Mesendoderm (in vitro differentiated cells): ENCODE results near the gene STK32A.

Source experiments
- DNase-seq: peaks from one replicate; pipeline ENCODE4 v3.0.0; 2013
- H2AK5ac ChIP-seq: 2 replicates; pipeline ENCODE4 v1.6.1; 2013; ENCODE audit warnings: low read length, inconsistent platforms
- H2BK120ac ChIP-seq: 2 replicates; pipeline ENCODE4 v1.6.1; 2013; ENCODE audit warnings: low read depth, mild to moderate bottlenecking, low read length, moderate library complexity, mixed read lengths
- H2BK15ac ChIP-seq: replicated peaks from 2 replicates; pipeline ENCODE4 v1.6.1; 2013; ENCODE audit warnings: low read depth, mild to moderate bottlenecking, moderate library complexity
- H2BK5ac ChIP-seq: 2 replicates; pipeline ENCODE4 v1.6.1; 2013; ENCODE audit warnings: low read length, inconsistent platforms
- H3K18ac ChIP-seq: 2 replicates; pipeline ENCODE4 v1.6.1; 2013; ENCODE audit warnings: mild to moderate bottlenecking, low read length, mixed read lengths
- H3K23ac ChIP-seq: one replicate; pipeline ENCODE4 v1.6.1; 2013; ENCODE audit warnings: low read length
- H3K27ac ChIP-seq: 2 replicates; pipeline ENCODE4 v1.5.1; 2013; ENCODE audit warnings: low read depth, mild to moderate bottlenecking, inconsistent platforms, low read length, moderate library complexity
- H3K27me3 ChIP-seq: 2 replicates; pipeline ENCODE4 v1.6.1; 2013; ENCODE audit warnings: low read length, control low read depth, mild to moderate bottlenecking, inconsistent platforms; ENCODE audit not compliant: insufficient read depth, poor library complexity
- H3K36me3 ChIP-seq: 2 replicates; pipeline ENCODE4 v1.6.1; 2013; ENCODE audit warnings: low read length, inconsistent platforms; ENCODE audit not compliant: control insufficient read depth, insufficient read depth
- H3K4ac ChIP-seq: one replicate; pipeline ENCODE4 v1.6.1; 2013; ENCODE audit warnings: low read depth, mild to moderate bottlenecking, low read length, moderate library complexity
- H3K4me1 ChIP-seq: 2 replicates; pipeline ENCODE4 v1.6.1; 2013; ENCODE audit warnings: low read depth, low read length, inconsistent platforms; ENCODE audit not compliant: control insufficient read depth
- H3K4me2 ChIP-seq: 2 replicates; pipeline ENCODE4 v1.6.1; 2013; ENCODE audit warnings: low read length
- H3K4me3 ChIP-seq: 2 replicates; pipeline ENCODE4 v1.5.1; 2013; ENCODE audit warnings: mild to moderate bottlenecking, low read length
- H3K56ac ChIP-seq: one replicate; pipeline ENCODE4 v1.6.1; 2013; ENCODE audit warnings: low read length
- H3K79me1 ChIP-seq: 2 replicates; pipeline ENCODE4 v1.6.1; 2013; ENCODE audit warnings: low read length, inconsistent platforms
- H3K79me2 ChIP-seq: 2 replicates; pipeline ENCODE4 v1.6.1; 2013; ENCODE audit warnings: mild to moderate bottlenecking, low read length; ENCODE audit not compliant: control insufficient read depth, insufficient read depth
- H3K9ac ChIP-seq: 2 replicates; pipeline ENCODE4 v1.6.1; 2013; ENCODE audit warnings: low read length, inconsistent platforms
- H4K5ac ChIP-seq: one replicate; pipeline ENCODE4 v1.6.1; 2013; ENCODE audit warnings: low read length
- H4K8ac ChIP-seq: one replicate; pipeline ENCODE4 v1.6.1; 2013; ENCODE audit warnings: low read depth, mild to moderate bottlenecking, control low read depth, low read length, moderate library complexity
- WGBS: extraction: QIAGEN DNeasy Blood & Tissue Kit; methylation state at CpG from one replicate; pipeline ENCODE4 v1.1.7; 2013; ENCODE audit warnings: low lambda C conversion rate, missing lambda C conversion rate; ENCODE audit not compliant: insufficient coverage; ENCODE audit errors: extremely low coverage; 5-methylcytosine and 5-hydroxymethylcytosine counted together

Gene STK32A

DNA sequence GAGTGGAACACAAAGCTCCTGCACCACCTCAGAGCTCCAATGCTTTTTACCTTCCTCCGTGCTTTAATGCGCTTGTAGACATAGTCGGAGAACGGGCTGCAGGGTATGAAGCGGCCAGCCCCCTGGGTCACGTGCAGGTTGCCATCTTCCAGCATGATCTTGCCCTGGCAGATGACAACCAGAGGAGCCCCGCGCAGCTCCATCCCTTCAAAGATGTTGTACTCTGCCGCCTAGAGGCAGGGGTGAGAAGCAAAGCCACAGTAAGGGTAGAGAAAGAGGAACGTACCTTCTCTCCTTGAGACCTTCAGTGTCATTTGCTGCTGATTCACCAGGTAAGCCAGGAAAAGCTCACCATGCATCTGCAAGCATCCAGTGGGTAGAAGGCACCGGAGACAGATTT lies 162.8 kb downstream of the STK32A start:
- Histone ChIP-seq H2BK5ac (no peak overlapping the region), H3K18ac (no peak overlapping the region), H3K4ac (no peak overlapping the region), H3K27me3 (no peaks in the 10 kb centered on the region), H3K56ac (no peak overlapping the region), H2BK120ac (no peak overlapping the region), H3K4me1 (peaks cover 9% of the 10 kb centered on the region), H2AK5ac (no peak overlapping the region), H2BK15ac (no peak overlapping the region), H3K4me3 (no peak overlapping the region), H4K8ac (no peak overlapping the region), H3K4me2 (no peak overlapping the region), H3K36me3 (peaks cover 7% of the 10 kb centered on the region), H3K27ac (no peak overlapping the region), H3K9ac (no peak overlapping the region), H3K23ac (no peak overlapping the region), H4K5ac (no peak overlapping the region), H3K79me2 (no peaks in the 10 kb centered on the region), H3K79me1 (no peaks in the 10 kb centered on the region)
- no CpG with 5 or more reads among the region's 11 CpGs for WGBS
- DNase-seq = peak; percentile 74

DNA sequence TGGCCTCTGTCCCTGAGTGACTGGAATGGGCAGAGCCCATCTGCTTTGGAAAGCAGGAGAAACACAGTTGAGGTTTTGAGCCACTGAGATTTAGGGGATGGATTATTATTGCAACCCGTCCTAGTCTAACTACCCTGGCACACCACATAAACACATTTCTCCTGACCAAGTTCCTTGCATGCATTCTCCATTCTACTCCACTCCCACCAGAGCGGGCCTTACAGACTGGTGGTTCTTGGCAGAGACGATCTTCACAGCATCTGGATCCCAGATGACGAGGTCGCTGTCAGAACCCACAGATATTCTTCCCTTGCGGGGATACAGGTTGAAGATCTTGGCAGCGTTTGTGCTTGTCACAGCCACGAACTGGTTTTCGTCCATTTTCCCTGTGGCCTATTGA lies 164.0 kb downstream of the STK32A start:
- peaks cover 4% of the 10 kb centered on the region for H3K4me1 ChIP-seq
- no peak overlapping the region for H3K4me2 ChIP-seq
- no peak for DNase-seq
- no peak overlapping the region for H2AK5ac ChIP-seq
- H3K79me2 ChIP-seq = no peaks in the 10 kb centered on the region
- H3K18ac ChIP-seq = no peak overlapping the region
- no peak overlapping the region for H4K8ac ChIP-seq
- no peak overlapping the region for H3K4ac ChIP-seq
- H3K27ac ChIP-seq = no peak overlapping the region
- H3K4me3 ChIP-seq = no peak overlapping the region
- H2BK15ac ChIP-seq = no peak overlapping the region
- H3K9ac ChIP-seq = no peak overlapping the region
- peaks cover 7% of the 10 kb centered on the region for H3K36me3 ChIP-seq
- H4K5ac ChIP-seq = no peak overlapping the region
- WGBS = no CpG with 5 or more reads among the region's 9 CpGs
- H2BK5ac ChIP-seq = no peak overlapping the region
- H2BK120ac ChIP-seq = no peak overlapping the region
- H3K23ac ChIP-seq = no peak overlapping the region
- H3K79me1 ChIP-seq = no peaks in the 10 kb centered on the region
- H3K27me3 ChIP-seq = no peaks in the 10 kb centered on the region
- H3K56ac ChIP-seq = no peak overlapping the region

DNA sequence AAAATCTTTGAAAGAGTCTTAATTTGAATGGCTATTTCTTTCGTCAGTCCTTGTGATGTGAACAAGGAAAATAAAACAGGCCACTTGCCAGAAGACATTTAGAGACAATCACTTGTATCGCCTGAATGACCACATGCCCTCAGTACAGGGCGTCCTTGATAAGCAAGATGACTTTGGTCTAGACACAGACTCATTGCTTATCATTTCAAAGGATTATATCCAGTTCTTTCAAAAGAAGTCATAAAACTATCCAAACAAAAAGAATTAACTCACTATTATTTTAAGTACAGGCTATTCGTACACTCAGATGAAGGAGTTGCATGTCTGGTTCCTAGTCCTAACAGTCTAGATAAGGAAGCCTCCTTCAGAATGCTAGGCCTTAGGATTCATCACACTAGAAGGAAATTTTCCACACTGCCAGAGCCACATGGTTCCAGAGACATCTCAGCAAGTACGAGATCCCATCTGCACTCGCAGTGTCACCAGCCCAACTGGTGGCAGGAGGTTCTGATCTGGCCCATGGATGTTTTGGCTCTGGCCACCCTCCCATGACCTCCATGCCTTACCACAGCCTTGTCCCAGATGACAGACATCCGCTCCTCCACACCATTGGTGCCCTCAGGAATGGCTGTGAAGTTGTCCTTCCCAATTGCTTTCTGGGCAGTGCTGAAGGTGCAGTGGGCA lies 165.4 kb downstream of the STK32A start:
- no peaks in the 10 kb centered on the region for H3K79me1 ChIP-seq
- peaks cover 2% of the 10 kb centered on the region for H3K4me1 ChIP-seq
- H2AK5ac ChIP-seq = no peak overlapping the region
- no peak overlapping the region for H2BK5ac ChIP-seq
- H3K27me3 ChIP-seq = no peaks in the 10 kb centered on the region
- peaks cover 7% of the 10 kb centered on the region for H3K36me3 ChIP-seq
- no peak overlapping the region for H4K8ac ChIP-seq
- no peak overlapping the region for H3K23ac ChIP-seq
- DNase-seq = no peak
- H3K27ac ChIP-seq = no peak overlapping the region
- no peak overlapping the region for H3K4ac ChIP-seq
- no peak overlapping the region for H3K18ac ChIP-seq
- H4K5ac ChIP-seq = no peak overlapping the region
- H2BK15ac ChIP-seq = no peak overlapping the region
- H3K9ac ChIP-seq = no peak overlapping the region
- no CpG with 5 or more reads among the region's 7 CpGs for WGBS
- H3K79me2 ChIP-seq = no peaks in the 10 kb centered on the region
- no peak overlapping the region for H3K4me2 ChIP-seq
- no peak overlapping the region for H3K56ac ChIP-seq
- no peak overlapping the region for H2BK120ac ChIP-seq
- no peak overlapping the region for H3K4me3 ChIP-seq

DNA sequence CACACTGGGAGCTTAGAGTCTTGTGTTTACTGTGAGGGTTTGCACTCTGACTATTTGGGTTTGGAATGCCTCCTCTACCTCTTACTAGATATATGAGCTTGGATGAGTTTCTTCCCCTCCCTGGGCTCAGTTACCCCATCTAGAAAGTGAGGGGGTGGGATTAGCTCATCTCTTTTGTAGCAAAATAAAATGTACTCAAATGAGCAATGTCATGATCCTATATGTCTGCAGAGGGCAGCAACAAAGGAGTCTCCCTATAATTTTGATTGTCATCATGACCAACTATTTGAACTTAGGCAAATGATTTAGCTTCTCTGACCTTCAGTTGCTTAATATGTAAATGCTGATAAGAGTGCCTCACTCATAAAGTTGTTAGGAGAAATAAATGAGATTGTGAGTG lies 166.1 kb downstream of the STK32A start:
- peaks cover 7% of the 10 kb centered on the region for H3K36me3 ChIP-seq

DNA sequence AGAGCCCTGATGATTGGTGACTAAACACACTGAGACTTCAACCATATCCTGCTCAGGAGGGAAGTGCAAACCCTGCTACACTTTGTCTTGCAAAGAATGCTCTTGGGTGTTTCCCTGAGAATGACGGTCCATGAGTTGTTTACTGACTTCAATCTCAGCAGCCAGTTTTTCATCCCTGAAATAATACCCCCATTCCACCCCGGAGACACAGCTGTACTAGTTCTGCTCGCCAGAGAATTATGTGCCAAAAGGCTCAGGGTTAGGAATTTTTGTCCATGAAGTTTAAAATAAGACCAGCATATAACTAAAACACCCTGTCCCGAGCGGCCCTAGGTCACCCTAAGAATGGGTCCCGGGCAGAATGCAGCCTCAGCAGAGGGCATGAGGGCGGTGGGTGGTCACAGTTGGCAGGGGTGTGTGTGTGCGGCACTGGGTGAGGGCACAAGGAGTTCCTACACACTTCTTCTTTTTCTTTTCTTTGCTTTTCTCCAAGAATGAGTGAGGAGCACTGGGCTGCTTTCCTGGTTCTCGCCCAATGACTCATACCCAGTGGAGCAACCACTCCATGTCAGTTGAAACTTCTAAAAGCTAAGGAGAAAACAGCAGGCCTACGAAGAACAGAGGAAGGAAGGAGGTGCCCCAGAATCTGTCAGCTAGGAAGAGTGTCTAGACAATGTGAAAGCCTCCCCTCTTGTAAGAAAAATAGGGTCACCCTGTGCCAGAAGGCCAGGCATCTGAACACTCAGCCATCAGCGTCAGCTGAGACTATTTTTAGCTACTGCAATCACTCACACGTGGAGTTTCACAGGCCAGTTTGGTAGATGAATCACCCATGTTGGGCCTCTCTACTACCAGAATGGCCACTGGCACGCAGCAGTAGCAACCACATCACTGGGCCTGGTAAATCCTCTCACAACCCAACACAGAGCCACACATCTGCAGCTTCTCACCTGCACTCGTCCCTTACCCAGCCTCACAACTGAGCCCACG lies 169.1 kb downstream of the STK32A start:
- Histone ChIP-seq H3K36me3 (no peaks in the 10 kb centered on the region), H3K27me3 (no peaks in the 10 kb centered on the region), H3K56ac (no peak overlapping the region), H4K8ac (no peak overlapping the region), H3K79me2 (no peaks in the 10 kb centered on the region), H2AK5ac (no peak overlapping the region), H4K5ac (no peak overlapping the region), H3K4ac (no peak overlapping the region), H3K4me2 (no peak overlapping the region), H3K4me1 (peaks cover 6% of the 10 kb centered on the region), H3K18ac (no peak overlapping the region), H3K4me3 (no peak overlapping the region), H2BK120ac (no peak overlapping the region), H2BK15ac (no peak overlapping the region), H2BK5ac (no peak overlapping the region), H3K79me1 (no peaks in the 10 kb centered on the region), H3K27ac (no peak overlapping the region), H3K23ac (no peak overlapping the region), H3K9ac (no peak overlapping the region)
- no CpG with 5 or more reads among the region's 15 CpGs for WGBS
- no peak for DNase-seq

More for the DNA sequence above, 166.1 kb downstream of the STK32A start:
- no peaks in the 10 kb centered on the region for H3K4me1 ChIP-seq
- no peak overlapping the region for H2AK5ac ChIP-seq
- no peaks in the 10 kb centered on the region for H3K27me3 ChIP-seq
- H2BK15ac ChIP-seq = no peak overlapping the region
- H3K4me2 ChIP-seq = no peak overlapping the region
- H2BK120ac ChIP-seq = no peak overlapping the region
- H4K5ac ChIP-seq = no peak overlapping the region
- H3K9ac ChIP-seq = no peak overlapping the region
- H3K18ac ChIP-seq = no peak overlapping the region
- no peak overlapping the region for H4K8ac ChIP-seq
- no peak overlapping the region for H3K27ac ChIP-seq
- H3K79me2 ChIP-seq = no peaks in the 10 kb centered on the region
- H3K4me3 ChIP-seq = no peak overlapping the region
- no peak overlapping the region for H2BK5ac ChIP-seq
- no peaks in the 10 kb centered on the region for H3K79me1 ChIP-seq
- no peak for DNase-seq
- H3K23ac ChIP-seq = no peak overlapping the region
- H3K4ac ChIP-seq = no peak overlapping the region
- no peak overlapping the region for H3K56ac ChIP-seq
